Dermis microvascular lymphatic vessel endothelial cell (primary cell): ENCODE results near the gene DNAJC1. TPM values are rescaled to one million over a fixed set of nuclear protein-coding genes. Genes with fewer than 3 reads are reported as not detected.
"Not testable (repeated sequence)": the region's sequence is repeated elsewhere in the genome, so short reads cannot be mapped to it uniquely, and the experiment has no call there.

Experiments
- DNase-seq, 2 donors: peaks; one replicate each; pipeline versions ENCODE4 v3.0.0 to v3.0.0-alpha.2; 2010; ENCODE audit warnings: low read depth in 2 of 2
- total RNA-seq: library from RNA; depleted of rRNA; stranded (reverse); fragments of >200 nt; gene quantifications from 2 replicates; pipeline ENCODE4 v1.2.1, GENCODE V29; 2014

DNAJC1 gene
- total RNA-seq, 1 donor from 2014 or later: 19.0 TPM

GRCh38 chr10:21733710-21734109 is 269.8 kb downstream of the DNAJC1 start:
- peak; percentile 25 to 49 for DNase-seq

GRCh38 chr10:21732067-21732772 is 271.3 kb downstream of the DNAJC1 start:
- DNase-seq: peak; percentile 61 to 87

GRCh38 chr10:21728618-21729017 is 274.9 kb downstream of the DNAJC1 start:
- DNase-seq: no peak

- peak in 1 of 2 donors; percentile 48 for DNase-seq
Observed at GRCh38 chr10:21727452-21728168, 275.9 kb downstream of the DNAJC1 start.

- DNase-seq: no peak
Observed at GRCh38 chr10:21726601-21727225, 276.8 kb downstream of the DNAJC1 start.

GRCh38 chr10:21724687-21725367 is 278.7 kb downstream of the DNAJC1 start:
- peak; percentile 81 to 98 for DNase-seq

GRCh38 chr10:21724020-21724589 is 279.4 kb downstream of the DNAJC1 start:
- peak in 1 of 2 donors; percentile 15 for DNase-seq

- DNase-seq: no peak
Observed at GRCh38 chr10:21722209-21722608, 281.3 kb downstream of the DNAJC1 start.

GRCh38 chr10:21721000-21721665 is 282.4 kb downstream of the DNAJC1 start:
- no peak for DNase-seq

GRCh38 chr10:21720090-21720489 is 283.4 kb downstream of the DNAJC1 start:
- no peak for DNase-seq

- DNase-seq: no peak
Observed at GRCh38 chr10:21719502-21719901, 284.0 kb downstream of the DNAJC1 start.

- not testable (repeated sequence) for DNase-seq
Observed at GRCh38 chr10:21717437-21718054, 286.0 kb downstream of the DNAJC1 start.

GRCh38 chr10:21715531-21716195 is 287.9 kb downstream of the DNAJC1 start:
- DNase-seq: no peak

- no peak for DNase-seq
Observed at GRCh38 chr10:21712975-21713374, 290.6 kb downstream of the DNAJC1 start.

GRCh38 chr10:21707498-21707897 is 296.0 kb downstream of the DNAJC1 start:
- DNase-seq: no peak

Other genes starting within 250 kb of the DNAJC1 start
- gene EBLN1, start 214.3 kb upstream of the DNAJC1 start, total RNA-seq: not detected in 2 replicates